Breast epithelium (tissue), 4 donors: ENCODE results near the gene NPBWR2. TPM values are rescaled to one million over a fixed set of nuclear protein-coding genes. Genes with fewer than 3 reads are reported as not detected.
"Not testable (repeated sequence)": the region's sequence is repeated elsewhere in the genome, so short reads cannot be mapped to it uniquely, and the experiment has no call there.

ENCODE experiments used
- DNase-seq, 2 donors: peaks; one replicate each; pipeline ENCODE4 v3.0.0-alpha.2; 2019; ENCODE audit warnings: low spot score in 2 of 2
- H3K27ac ChIP-seq, 2 donors: fragments of 200-600 bp; sonication (generic) in 1 of 2; one replicate each; pipeline ENCODE4 v1.5.1; 2016 to 2019; ENCODE audit warnings: mild to moderate bottlenecking in 1 of 2
- H3K27me3 ChIP-seq, 2 donors: fragments of 200-600 bp; sonication (generic) in 1 of 2; one replicate each; pipeline versions ENCODE4 v1.5.1 to v1.6.0; 2017 to 2019; ENCODE audit warnings: control low read depth in 1 of 2, mild to moderate bottlenecking in 1 of 2
- H3K36me3 ChIP-seq: fragments of 200-600 bp; one replicate; pipeline ENCODE4 v1.5.1; 2019
- H3K4me1 ChIP-seq, 2 donors: fragments of 200-600 bp; sonication (generic); one replicate each; pipeline ENCODE4 v1.5.1; 2016 to 2019; ENCODE audit warnings: control low read depth in 1 of 2
- H3K4me3 ChIP-seq, 3 donors: fragments of 200-600 bp; sonication (generic); 1 replicate in 2 of 3; 2 replicates in 1 of 3; pipeline ENCODE4 v1.5.1; 2016 to 2019; ENCODE audit warnings: mild to moderate bottlenecking in 3 of 3, moderate library complexity in 2 of 3
- H3K9me3 ChIP-seq, 2 donors: fragments of 200-600 bp; sonication (generic) in 1 of 2; one replicate each; pipeline ENCODE4 v1.5.1; 2016 to 2019; ENCODE audit warnings: control low read depth in 1 of 2
- POLR2A ChIP-seq: fragments of 450-650 bp; IDR thresholded peaks from one replicate; pipeline ENCODE4 v1.6.1; 2016; ENCODE audit warnings: antibody characterized with exemption, mild to moderate bottlenecking, moderate library complexity
- POLR2AphosphoS5 ChIP-seq, 3 donors: sonication (generic); formaldehyde crosslinking; IDR thresholded peaks; one replicate each; pipeline ENCODE4 v1.6.1; 2017; ENCODE audit warnings: antibody characterized with exemption in 3 of 3
- intact Hi-C: fragments of 100-400 bp; cut with DNase I; formaldehyde crosslinking; loops from one replicate; pipeline ENCODE4 v1.15.1; 2023; ENCODE audit warnings: low total_unique reads
- total RNA-seq, 3 donors: library from RNA; depleted of rRNA; stranded (reverse); fragments of >200 nt; gene quantifications; one replicate each; pipeline ENCODE4 v1.1.0, GENCODE V29; 2016
- TF ChIP-seq, protein P1 (sequence below), 3 donors: fragments of 450-650 bp; IDR thresholded peaks; one replicate each; pipeline ENCODE4 v1.5.1; 2016 to 2017; ENCODE audit warnings: antibody characterized with exemption in 3 of 3, mild to moderate bottlenecking in 3 of 3, moderate library complexity in 3 of 3

The NPBWR2 gene
- total RNA-seq, 3 donors from 2014 or later, result not detected

DNA sequence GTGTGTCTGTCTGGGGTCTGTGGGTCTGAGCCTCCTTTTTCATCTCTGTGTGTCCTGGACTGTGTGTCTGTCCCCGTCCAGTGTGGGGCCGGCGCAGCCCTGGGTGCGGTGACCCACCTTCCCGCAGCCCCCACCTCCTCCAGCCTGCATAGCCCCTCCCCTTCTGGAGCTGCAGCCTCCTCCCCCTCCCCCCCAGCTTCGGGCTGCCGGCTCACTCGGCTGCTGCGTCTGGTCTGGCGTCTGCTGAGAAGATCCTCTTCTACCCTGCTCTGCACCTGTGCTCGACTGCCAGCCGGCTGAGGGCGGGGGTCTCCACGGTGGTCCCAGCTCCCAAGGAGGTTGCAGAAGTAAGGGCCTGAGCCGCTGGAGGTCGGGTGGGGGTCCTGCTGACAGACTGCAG lies 15.6 kb downstream of the NPBWR2 start:
- intact Hi-C loops, result no loop called here
- no peaks in the 10 kb centered on the region for H3K27me3 ChIP-seq
- no peaks in the 10 kb centered on the region for H3K9me3 ChIP-seq
- DNase-seq, result no peak
- H3K4me3 ChIP-seq, result no peak overlapping the region
- no peaks in the 10 kb centered on the region for H3K4me1 ChIP-seq
- TF ChIP-seq POLR2A, result no peak
- TF ChIP-seq, protein P1, sequence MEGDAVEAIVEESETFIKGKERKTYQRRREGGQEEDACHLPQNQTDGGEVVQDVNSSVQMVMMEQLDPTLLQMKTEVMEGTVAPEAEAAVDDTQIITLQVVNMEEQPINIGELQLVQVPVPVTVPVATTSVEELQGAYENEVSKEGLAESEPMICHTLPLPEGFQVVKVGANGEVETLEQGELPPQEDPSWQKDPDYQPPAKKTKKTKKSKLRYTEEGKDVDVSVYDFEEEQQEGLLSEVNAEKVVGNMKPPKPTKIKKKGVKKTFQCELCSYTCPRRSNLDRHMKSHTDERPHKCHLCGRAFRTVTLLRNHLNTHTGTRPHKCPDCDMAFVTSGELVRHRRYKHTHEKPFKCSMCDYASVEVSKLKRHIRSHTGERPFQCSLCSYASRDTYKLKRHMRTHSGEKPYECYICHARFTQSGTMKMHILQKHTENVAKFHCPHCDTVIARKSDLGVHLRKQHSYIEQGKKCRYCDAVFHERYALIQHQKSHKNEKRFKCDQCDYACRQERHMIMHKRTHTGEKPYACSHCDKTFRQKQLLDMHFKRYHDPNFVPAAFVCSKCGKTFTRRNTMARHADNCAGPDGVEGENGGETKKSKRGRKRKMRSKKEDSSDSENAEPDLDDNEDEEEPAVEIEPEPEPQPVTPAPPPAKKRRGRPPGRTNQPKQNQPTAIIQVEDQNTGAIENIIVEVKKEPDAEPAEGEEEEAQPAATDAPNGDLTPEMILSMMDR (IDR thresholded peaks at IDR 0.05), result no peak
- TF ChIP-seq POLR2AphosphoS5 (IDR thresholded peaks at IDR 0.05), result no peak
- no peak overlapping the region for H3K27ac ChIP-seq
- no peaks in the 10 kb centered on the region for H3K36me3 ChIP-seq

- Histone ChIP-seq H3K9me3 (no peaks in the 10 kb centered on the region), H3K4me1 (no peaks in the 10 kb centered on the region), H3K36me3 (no peaks in the 10 kb centered on the region), H3K4me3 (no peak overlapping the region), H3K27me3 (no peaks in the 10 kb centered on the region), H3K27ac (no peak overlapping the region)
- TF ChIP-seq, protein P1 (IDR thresholded peaks at IDR 0.05), result no peak
- TF ChIP-seq POLR2AphosphoS5 (IDR thresholded peaks at IDR 0.05) (no peak), POLR2A (no peak)
- intact Hi-C loops, result no loop called here
- DNase-seq, result no peak
Observed at GRCh38 chr20:64091340-64091739, 16.0 kb downstream of the NPBWR2 start.

GRCh38 chr20:64090165-64090564 lies 17.2 kb downstream of the NPBWR2 start:
- no peak for DNase-seq
- Histone ChIP-seq H3K27ac (no peak overlapping the region), H3K9me3 (no peaks in the 10 kb centered on the region), H3K27me3 (peaks cover 0 to 2% of the 10 kb centered on the region in 2 donors), H3K4me3 (no peak overlapping the region), H3K36me3 (no peaks in the 10 kb centered on the region), H3K4me1 (no peaks in the 10 kb centered on the region)
- intact Hi-C loops, result no loop called here
- TF ChIP-seq POLR2A, result no peak
- TF ChIP-seq, protein P1 (IDR thresholded peaks at IDR 0.05), result no peak
- TF ChIP-seq POLR2AphosphoS5 (IDR thresholded peaks at IDR 0.05), result no peak

DNA sequence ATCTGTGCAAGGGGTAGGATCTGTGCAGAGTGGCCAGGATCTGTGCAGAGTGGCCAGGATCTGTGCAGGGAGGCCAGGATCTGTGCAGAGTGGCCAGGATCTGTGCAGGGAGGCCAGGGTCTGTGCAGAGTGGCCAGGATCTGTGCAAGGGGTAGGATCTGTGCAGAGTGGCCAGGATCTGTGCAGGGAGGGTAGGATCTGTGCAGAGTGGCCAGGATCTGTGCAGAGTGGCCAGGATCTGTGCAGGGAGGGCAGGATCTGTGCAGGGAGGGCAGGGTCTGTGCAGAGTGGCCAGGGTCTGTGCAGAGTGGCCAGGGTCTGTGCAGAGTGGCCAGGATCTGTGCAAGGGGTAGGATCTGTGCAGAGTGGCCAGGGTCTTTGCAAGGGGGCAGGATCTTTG lies 18.8 kb downstream of the NPBWR2 start:
- H3K4me1 ChIP-seq, H3K4me3 ChIP-seq, H3K36me3 ChIP-seq, H3K27me3 ChIP-seq, H3K27ac ChIP-seq, DNase-seq, H3K9me3 ChIP-seq, intact Hi-C loops: not testable (repeated sequence)

DNA sequence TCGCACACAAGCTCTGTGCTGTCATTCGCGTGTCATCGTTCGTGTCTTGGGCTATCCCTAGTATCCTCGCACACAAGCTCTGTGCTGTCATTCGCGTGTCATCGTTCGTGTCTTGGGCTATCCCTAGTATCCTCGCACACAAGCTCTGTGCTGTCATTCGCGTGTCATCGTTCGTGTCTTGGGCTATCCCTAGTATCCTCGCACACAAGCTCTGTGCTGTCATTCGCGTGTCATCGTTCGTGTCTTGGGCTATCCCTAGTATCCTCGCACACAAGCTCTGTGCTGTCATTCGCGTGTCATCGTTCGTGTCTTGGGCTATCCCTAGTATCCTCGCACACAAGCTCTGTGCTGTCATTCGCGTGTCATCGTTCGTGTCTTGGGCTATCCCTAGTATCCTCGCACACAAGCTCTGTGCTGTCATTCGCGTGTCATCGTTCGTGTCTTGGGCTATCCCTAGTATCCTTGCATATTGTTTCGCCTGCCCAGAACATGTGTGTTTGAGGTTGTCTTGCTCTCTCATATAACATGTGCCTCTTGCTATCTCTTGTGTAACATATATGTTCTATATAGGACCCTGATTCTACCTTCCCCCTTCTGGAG lies 20.0 kb downstream of the NPBWR2 start:
- H3K27me3 ChIP-seq, H3K4me3 ChIP-seq, H3K27ac ChIP-seq, H3K4me1 ChIP-seq, DNase-seq, H3K36me3 ChIP-seq, intact Hi-C loops, H3K9me3 ChIP-seq: not testable (repeated sequence)

GRCh38 chr20:64086801-64087200 lies 20.6 kb downstream of the NPBWR2 start:
- peaks cover 0 to 9% of the 10 kb centered on the region in 2 donors for H3K27me3 ChIP-seq
- H3K36me3 ChIP-seq, result no peaks in the 10 kb centered on the region
- no peak overlapping the region for H3K27ac ChIP-seq
- H3K9me3 ChIP-seq, result no peaks in the 10 kb centered on the region
- intact Hi-C loops, result no loop called here
- peaks cover 0 to 4% of the 10 kb centered on the region in 2 donors for H3K4me1 ChIP-seq
- TF ChIP-seq POLR2A (no peak), POLR2AphosphoS5 (IDR thresholded peaks at IDR 0.05) (no peak)
- TF ChIP-seq, protein P1 (IDR thresholded peaks at IDR 0.05), result no peak
- no peak for DNase-seq
- H3K4me3 ChIP-seq, result no peak overlapping the region
